T-helper 1 cell treated with Interleukin-12 subunit alpha and Interleukin-12 subunit beta and Interleukin-4 antibody, amounts not matched to agents 30 μg/mL and 1 μg/mL, for 36 hours (primary cell): ENCODE data around the gene GADD45B.
A peak's percentile ranks its signal among the peaks of the same experiment; 100 is the strongest.

Experiments
- H3K27ac Mint-ChIP-seq: one replicate; pipeline ENCODE4 v1.8.0; 2021; ENCODE audit warnings: mild to moderate bottlenecking, mixed read lengths
- H3K27me3 Mint-ChIP-seq: one replicate; pipeline ENCODE4 v1.8.0; 2021; ENCODE audit warnings: low read depth, mixed read lengths
- H3K36me3 Mint-ChIP-seq: one replicate; pipeline ENCODE4 v1.8.0; 2021; ENCODE audit warnings: low read depth, mixed read lengths
- H3K4me1 Mint-ChIP-seq: one replicate; pipeline ENCODE4 v1.8.0; 2021; ENCODE audit warnings: low read depth, mixed read lengths
- H3K4me3 Mint-ChIP-seq: one replicate; pipeline ENCODE4 v1.8.0; 2021; ENCODE audit warnings: mild to moderate bottlenecking, moderate library complexity, mixed read lengths
- H3K9me3 Mint-ChIP-seq: one replicate; pipeline ENCODE4 v1.8.0; 2021; ENCODE audit warnings: mixed read lengths

GADD45B gene

DNA sequence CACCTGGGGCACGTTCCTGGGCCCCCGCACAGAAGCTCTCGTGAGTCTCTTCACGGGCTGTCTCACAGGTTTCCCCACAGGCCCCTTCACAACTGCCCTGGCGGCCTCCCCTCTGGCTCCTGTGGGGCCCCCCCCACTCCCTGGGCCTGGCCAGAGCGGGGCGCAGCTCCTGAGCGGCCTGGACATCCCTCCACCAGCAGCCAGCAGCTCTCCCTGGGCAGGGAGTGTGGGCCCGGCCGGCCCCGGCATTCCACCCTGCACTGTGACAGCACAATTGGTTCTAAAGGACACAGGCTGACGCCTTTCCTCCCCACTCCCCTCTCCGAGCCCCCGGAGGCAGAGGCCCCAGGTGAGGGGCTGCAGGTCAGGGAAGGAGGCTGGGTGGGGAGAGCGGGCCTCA lies 39.0 kb upstream of the GADD45B start:
- Mint-ChIP-seq H3K36me3 (peaks cover 18% of the 10 kb centered on the region), H3K4me3 (no peak overlapping the region), H3K4me1 (peaks cover 3% of the 10 kb centered on the region)

DNA sequence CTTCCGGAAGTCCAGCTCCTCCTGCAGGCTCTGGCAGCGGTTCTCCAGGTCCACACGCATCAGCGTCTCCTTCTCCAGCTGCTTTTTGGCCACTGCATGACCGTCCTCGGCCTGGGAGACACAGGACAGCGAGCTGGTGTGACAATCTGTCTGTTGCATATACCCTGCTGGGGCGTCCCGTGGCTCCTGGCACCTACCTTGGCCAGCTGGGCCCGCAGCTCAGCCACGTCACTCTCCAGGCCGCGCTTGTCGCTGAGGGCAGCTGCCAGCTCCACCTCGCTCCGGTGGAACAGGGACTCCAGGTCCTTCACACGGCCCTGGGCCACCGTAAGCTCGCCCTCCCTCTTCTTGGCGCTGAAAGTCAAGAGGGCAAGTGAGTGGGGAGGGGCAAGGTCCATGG lies 37.7 kb upstream of the GADD45B start:
- Mint-ChIP-seq H3K4me3 (no peak overlapping the region), H3K27me3 (no peaks in the 10 kb centered on the region), H3K9me3 (no peaks in the 10 kb centered on the region), H3K36me3 (peaks cover 16% of the 10 kb centered on the region), H3K4me1 (peaks cover 3% of the 10 kb centered on the region), H3K27ac (no peak overlapping the region)

More for the DNA sequence above, 39.0 kb upstream of the GADD45B start:
- Mint-ChIP-seq H3K27me3 (no peaks in the 10 kb centered on the region), H3K9me3 (no peaks in the 10 kb centered on the region), H3K27ac (no peak overlapping the region)

DNA sequence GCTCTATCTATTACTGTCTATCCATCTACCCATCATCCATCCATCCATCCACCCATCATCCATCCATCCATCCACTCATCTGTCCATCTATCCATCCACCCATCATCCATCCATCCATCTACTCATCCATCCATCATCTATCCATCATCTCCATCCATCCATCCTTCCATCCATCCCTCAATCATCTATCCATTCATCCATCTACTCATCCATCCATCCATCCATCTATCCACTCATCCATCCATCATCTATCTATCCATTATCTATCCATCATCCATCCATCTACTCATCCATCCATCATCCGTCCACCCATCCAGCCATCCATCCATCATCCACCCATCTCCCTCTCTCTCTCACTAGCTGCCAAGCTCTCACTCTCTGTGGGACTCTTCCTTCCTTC lies 35.4 kb upstream of the GADD45B start:
- Mint-ChIP-seq H3K9me3 (no peaks in the 10 kb centered on the region), H3K27ac (no peak overlapping the region), H3K27me3 (no peaks in the 10 kb centered on the region), H3K4me1 (peaks cover 5% of the 10 kb centered on the region), H3K4me3 (no peak overlapping the region), H3K36me3 (peaks cover 15% of the 10 kb centered on the region)

DNA sequence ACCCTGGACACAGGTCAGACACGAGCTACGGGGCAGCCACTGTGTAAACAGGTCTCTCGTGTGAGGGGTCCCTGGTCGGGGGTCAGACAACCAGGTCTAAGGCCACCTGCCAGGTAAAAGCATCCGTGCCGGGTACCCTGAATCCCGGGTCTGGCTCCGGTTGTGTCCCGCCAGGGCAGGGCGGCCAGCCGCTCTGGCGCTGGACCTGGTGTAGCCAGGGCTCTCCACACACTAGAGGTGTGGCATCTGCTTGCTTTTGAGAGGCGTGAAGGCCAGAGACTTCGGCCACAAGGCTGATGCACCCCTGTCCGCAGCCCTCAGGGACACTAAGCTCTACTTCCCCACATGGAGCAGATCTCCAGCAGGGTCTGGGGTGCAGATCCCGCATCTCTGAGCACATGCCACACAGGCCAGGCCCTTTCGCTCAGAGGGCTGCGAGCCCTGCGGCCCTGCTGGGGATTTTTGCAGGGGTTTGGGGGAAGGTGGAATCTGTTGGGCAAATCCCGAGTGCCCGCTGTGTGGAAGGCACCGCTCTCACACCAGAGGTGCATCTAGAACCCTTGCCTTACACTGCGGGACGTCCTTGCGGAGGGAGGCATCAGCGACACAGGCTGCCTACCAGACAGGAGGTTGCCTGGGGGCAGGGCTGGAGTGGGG lies 34.7 kb upstream of the GADD45B start:
- Mint-ChIP-seq H3K9me3 (no peaks in the 10 kb centered on the region), H3K4me3 (no peak overlapping the region), H3K27me3 (no peaks in the 10 kb centered on the region), H3K27ac (no peak overlapping the region), H3K4me1 (peaks cover 5% of the 10 kb centered on the region), H3K36me3 (peaks cover 14% of the 10 kb centered on the region)

DNA sequence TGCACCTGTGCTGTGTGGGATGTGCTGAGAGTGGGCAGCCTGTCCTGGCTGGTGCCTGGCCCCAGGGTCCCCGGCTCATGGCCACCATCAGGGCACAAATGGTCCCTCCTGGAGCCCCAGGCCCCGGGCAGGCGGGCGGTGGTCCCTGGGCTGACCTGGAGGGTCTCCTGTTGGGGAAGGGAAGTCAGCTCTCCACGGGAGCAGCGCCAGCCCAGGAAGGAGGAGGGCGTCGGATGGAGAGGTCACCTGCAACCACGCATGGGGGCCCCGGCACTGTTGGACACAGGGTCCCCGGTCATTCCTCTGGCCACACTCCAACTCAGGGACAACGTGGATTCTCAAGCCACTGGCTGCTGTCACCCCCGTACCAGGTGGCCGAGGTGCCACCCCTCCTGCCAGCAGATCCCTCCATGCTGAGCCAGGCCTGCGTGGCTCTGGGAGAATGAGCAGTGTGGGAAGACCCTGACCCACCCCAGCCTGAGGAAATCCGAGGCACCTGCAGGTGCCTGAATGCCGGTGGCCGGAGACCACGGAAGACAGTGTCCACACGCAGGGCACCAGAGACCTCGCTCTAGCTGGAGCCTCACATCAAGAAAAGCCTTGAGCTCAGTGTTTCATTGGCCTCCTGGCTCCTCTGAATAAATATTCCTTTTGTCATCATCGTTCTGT lies 32.7 kb upstream of the GADD45B start:
- Mint-ChIP-seq H3K4me1 (peaks cover 12% of the 10 kb centered on the region), H3K27ac (no peak overlapping the region), H3K4me3 (no peak overlapping the region), H3K9me3 (no peaks in the 10 kb centered on the region), H3K27me3 (no peaks in the 10 kb centered on the region), H3K36me3 (peaks cover 13% of the 10 kb centered on the region)

DNA sequence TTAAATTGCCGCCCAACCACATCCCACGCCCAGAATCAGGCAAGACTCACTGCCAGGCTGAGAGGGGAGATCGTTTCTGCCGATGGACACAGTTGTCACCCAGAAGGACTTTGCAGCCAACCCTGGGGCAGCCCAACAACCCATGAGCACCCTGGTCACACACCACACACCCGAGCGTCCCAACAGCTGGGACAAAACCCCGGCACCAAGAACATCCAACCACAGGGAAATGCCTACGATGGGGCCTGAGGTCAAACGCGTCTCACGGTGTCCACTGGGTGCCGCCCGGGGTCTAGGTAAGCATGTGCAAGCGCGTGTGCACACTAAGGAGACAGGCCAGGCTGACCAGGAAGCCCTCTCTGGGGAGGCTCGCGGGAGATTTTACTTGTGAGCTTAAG lies 32.1 kb upstream of the GADD45B start:
- Mint-ChIP-seq H3K27ac (no peak overlapping the region), H3K36me3 (peaks cover 13% of the 10 kb centered on the region), H3K27me3 (no peaks in the 10 kb centered on the region), H3K4me1 (peaks cover 14% of the 10 kb centered on the region), H3K4me3 (no peak overlapping the region), H3K9me3 (no peaks in the 10 kb centered on the region)

DNA sequence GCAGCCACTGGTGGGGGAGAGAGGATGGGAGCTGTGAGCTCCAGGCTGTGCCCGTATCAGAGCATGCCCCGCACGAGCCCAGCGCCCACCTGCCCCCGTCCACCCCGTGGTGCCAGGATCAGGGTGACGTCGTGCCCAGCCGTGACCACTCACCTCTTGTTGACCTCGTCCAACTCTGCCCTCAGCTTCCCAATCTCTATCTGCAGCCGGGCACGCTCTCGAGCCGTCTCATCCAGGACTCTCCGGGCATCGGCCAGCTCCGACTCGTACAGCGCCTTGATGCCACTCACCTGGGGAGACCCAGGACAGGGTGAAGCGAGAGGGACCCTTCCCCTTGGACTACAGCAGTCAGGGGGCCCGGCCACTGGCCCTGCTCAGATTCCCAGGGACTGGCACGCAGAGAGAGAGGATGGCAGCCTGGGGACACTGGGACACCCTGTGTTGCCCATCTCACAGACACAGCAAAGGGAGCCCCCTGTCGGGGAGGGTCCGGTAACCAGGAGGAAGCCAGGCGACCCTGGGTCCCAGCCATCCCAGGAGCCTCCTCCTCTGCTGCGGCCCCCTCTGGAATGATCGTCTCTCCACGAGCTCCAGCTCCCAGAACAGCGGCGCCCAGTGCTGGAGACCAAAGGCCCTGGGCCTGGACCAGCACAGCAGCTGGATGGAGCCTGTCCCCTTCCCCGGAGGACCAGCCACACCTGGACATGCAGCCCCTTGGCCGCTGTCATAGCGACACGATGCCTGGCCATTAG lies 31.5 kb upstream of the GADD45B start:
- Mint-ChIP-seq H3K27me3 (no peaks in the 10 kb centered on the region), H3K9me3 (no peaks in the 10 kb centered on the region), H3K4me3 (no peak overlapping the region), H3K4me1 (peaks cover 15% of the 10 kb centered on the region), H3K36me3 (peaks cover 13% of the 10 kb centered on the region), H3K27ac (no peak overlapping the region)

DNA sequence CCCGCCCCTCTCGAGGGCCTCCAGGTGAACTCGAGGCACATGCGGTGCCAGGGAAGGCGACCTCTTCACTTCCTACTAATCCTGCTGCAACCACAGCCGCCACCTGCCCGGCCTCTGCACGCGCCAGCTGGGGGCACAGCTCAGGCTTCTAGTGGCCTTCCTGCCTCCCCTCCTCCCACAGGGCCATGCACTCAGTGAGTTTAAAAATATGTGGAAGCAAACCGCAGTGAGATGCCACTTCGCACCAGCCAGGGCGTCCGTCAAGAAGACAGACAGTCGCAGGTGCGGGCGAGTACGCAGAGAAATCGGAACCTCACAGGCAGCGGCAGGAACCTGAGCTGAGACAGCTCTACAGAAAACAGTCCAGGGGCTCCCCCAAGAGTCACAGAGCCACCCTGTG lies 29.5 kb upstream of the GADD45B start:
- Mint-ChIP-seq H3K36me3 (peaks cover 9% of the 10 kb centered on the region), H3K27ac (peak overlapping the region; percentile 86), H3K4me1 (peaks cover 14% of the 10 kb centered on the region), H3K27me3 (no peaks in the 10 kb centered on the region), H3K9me3 (no peaks in the 10 kb centered on the region), H3K4me3 (peak overlapping the region; percentile 62)

DNA sequence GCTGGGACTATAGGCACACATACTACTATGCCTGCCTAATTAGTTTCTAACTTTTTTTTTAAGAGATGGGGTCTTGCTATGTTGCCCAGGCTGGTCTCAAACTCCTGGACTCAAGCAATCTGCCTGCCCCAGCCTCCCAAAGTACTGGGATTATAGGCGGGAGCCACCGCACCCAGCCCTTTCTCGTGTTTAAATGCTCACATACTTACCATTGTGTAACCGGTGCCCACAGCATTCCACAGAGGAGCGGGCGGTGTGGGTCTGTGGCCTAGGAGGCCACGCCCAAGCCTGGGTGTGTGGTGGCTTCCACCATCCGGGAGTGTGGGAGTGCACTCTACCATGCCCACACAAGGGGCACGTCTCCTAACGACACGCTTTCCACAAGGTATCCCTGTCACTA lies 26.9 kb upstream of the GADD45B start:
- no peaks in the 10 kb centered on the region for H3K9me3 Mint-ChIP-seq
- peaks cover 14% of the 10 kb centered on the region for H3K4me1 Mint-ChIP-seq
- H3K4me3 Mint-ChIP-seq: no peak overlapping the region
- H3K27ac Mint-ChIP-seq: no peak overlapping the region
- H3K36me3 Mint-ChIP-seq: peaks cover 5% of the 10 kb centered on the region
- H3K27me3 Mint-ChIP-seq: no peaks in the 10 kb centered on the region

DNA sequence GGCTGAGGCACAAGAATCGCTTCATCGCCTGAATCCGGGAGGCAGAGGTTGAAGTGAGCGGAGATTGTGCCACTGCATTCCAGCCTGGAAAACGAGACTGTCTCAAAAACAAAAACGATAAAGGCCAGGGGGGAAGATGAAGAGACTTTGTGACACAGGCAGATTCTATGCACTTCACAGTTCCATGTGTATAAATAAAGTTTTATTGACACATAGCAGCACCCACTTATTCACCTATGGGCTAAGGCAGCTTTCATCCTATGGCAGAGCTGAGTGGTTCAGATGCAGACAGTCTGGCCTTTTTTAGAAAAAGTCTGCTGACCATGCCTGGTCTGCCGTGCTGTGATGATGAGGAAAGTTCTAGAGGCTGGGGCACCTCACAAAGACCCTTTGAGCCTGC lies 24.8 kb upstream of the GADD45B start:
- no peak overlapping the region for H3K27ac Mint-ChIP-seq
- no peaks in the 10 kb centered on the region for H3K9me3 Mint-ChIP-seq

DNA sequence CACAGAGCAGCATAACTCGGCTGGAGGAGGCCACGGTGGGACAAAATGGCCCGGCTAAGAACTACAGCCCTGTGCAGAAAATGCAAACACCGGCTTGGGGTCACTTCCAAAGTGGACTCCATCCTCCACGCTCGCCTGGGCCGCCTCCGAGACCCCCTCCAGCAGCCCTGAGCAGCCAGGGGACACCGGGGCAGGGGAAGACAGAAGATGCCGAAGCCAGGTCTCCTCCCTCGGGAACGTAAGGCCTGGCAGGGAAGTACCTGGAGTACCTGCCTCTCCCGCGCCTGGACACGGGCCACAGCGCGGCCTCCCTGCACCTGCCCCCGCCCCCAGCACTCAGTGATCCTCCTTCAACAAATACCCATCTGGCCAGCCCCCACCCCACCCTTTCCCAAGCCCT lies 24.2 kb upstream of the GADD45B start:
- no peaks in the 10 kb centered on the region for H3K9me3 Mint-ChIP-seq
- no peak overlapping the region for H3K4me3 Mint-ChIP-seq
- H3K4me1 Mint-ChIP-seq: peaks cover 15% of the 10 kb centered on the region
- no peaks in the 10 kb centered on the region for H3K36me3 Mint-ChIP-seq
- H3K27me3 Mint-ChIP-seq: no peaks in the 10 kb centered on the region
- no peak overlapping the region for H3K27ac Mint-ChIP-seq

More for the DNA sequence above, 24.8 kb upstream of the GADD45B start:
- H3K27me3 Mint-ChIP-seq: no peaks in the 10 kb centered on the region
- H3K4me3 Mint-ChIP-seq: no peak overlapping the region
- H3K4me1 Mint-ChIP-seq: peaks cover 19% of the 10 kb centered on the region
- peaks cover 2% of the 10 kb centered on the region for H3K36me3 Mint-ChIP-seq

DNA sequence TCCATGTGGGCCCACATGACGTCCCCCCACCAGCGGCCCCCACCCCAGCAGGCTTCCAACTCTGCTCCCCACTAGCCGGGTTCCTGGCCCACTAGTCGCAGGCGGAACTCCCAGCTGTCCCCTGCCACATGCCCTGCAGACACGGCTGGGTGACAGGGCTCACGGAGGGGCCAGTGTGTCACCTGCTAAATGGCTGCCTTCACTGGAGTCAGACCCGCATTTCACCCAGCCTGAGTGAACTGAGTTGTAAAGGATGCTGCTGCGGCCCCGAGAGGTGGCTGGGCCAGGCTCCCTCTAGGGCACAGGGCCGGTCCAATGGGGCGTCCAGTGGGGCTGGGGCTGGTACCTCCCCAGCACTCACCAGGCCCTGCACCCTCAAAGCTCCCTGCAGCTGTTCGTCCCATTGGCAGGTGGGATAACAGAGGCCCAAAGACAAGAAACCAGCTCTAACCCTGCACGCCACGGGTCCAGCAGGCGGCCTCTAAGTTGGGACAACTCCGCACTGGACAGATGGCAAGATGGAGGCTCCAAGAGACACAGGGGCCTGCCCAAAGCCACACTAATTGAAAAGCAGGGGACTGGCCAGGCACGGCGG lies 22.4 kb upstream of the GADD45B start:
- H3K27me3 Mint-ChIP-seq: no peaks in the 10 kb centered on the region
- H3K27ac Mint-ChIP-seq: no peak overlapping the region
- peaks cover 17% of the 10 kb centered on the region for H3K4me1 Mint-ChIP-seq
- H3K36me3 Mint-ChIP-seq: peaks cover 3% of the 10 kb centered on the region
- no peaks in the 10 kb centered on the region for H3K9me3 Mint-ChIP-seq
- no peak overlapping the region for H3K4me3 Mint-ChIP-seq

DNA sequence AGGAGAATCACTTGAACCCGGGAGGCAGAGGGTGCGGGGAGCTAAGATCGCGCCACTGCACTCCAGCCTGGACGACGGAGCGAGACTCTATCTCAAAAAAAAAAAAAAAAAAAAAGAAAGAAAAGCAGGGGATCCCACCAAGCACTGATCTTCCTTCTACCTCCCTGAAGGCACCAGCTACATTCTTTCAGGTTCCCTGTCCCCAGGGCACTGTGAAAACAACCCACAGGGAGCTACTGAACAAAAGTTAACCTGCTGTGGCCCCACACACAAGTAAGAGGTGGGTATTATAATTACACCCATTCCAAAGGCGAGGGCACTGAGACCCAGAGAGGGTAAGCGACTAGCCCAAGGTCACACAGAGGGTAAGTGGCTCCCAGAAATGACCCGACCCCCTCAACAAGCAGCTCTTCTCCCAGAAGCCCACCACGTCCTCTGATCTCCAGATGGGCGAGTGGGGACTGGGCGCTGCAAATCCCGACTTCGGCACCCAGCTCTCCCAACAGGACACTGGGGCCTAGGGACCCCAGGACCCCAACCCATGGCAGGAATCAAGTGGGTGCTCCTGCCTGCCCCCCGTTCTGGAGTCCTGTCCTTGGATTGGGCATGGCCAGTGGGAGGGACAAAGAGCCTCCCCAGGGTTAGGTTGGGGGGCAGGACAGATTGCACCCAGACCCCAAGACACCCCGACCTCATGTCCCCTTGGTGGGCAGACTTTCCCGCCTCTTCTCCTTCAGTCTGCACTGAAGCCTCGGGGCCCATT lies 21.5 kb upstream of the GADD45B start:
- Mint-ChIP-seq H3K4me3 (peak overlapping the region; percentile 84), H3K36me3 (peaks cover 3% of the 10 kb centered on the region), H3K27me3 (no peaks in the 10 kb centered on the region), H3K27ac (peak overlapping the region; percentile 73), H3K4me1 (peaks cover 15% of the 10 kb centered on the region), H3K9me3 (no peaks in the 10 kb centered on the region)
